ENCODE results near the gene LMO3.
"Not testable (repeated sequence)": the region's sequence is repeated elsewhere in the genome, so short reads cannot be mapped to it uniquely, and the experiment has no call there.

DNA sequence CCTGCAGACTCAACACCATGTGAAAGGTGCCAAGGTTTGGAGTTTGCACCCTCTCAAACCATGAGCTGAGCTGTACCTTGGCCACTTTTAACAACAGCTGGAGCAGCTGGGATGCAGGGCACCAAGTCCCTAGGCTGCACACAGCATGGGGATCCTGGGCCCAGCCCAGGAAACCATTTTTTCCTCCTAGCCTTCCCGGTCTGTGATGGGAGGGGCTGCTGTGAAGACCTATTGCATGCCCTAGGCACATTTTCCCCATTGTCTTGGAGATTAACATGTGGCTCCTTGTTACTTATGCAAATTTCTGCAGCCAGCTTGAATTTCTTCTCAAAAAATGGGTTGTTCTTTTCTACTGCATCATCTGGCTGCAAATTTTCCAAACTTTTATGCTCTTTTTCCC, 68.3 kb downstream of the LMO3 start:
- TF ChIP-seq, protein P1, sequence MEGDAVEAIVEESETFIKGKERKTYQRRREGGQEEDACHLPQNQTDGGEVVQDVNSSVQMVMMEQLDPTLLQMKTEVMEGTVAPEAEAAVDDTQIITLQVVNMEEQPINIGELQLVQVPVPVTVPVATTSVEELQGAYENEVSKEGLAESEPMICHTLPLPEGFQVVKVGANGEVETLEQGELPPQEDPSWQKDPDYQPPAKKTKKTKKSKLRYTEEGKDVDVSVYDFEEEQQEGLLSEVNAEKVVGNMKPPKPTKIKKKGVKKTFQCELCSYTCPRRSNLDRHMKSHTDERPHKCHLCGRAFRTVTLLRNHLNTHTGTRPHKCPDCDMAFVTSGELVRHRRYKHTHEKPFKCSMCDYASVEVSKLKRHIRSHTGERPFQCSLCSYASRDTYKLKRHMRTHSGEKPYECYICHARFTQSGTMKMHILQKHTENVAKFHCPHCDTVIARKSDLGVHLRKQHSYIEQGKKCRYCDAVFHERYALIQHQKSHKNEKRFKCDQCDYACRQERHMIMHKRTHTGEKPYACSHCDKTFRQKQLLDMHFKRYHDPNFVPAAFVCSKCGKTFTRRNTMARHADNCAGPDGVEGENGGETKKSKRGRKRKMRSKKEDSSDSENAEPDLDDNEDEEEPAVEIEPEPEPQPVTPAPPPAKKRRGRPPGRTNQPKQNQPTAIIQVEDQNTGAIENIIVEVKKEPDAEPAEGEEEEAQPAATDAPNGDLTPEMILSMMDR (IDR thresholded peaks at IDR 0.05), result not testable (repeated sequence)
- TF ChIP-seq, protein P2, sequence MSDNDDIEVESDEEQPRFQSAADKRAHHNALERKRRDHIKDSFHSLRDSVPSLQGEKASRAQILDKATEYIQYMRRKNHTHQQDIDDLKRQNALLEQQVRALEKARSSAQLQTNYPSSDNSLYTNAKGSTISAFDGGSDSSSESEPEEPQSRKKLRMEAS (IDR thresholded peaks at IDR 0.05), result not testable (repeated sequence)
- not testable (repeated sequence) for TF ChIP-seq POLR2A (IDR thresholded peaks at IDR 0.05; ENCODE audit: low read length); RFX5 (IDR thresholded peaks at IDR 0.05); ZNF302 (CRISPR knock-in tag; IDR thresholded peaks at IDR 0.05); JUN (IDR thresholded peaks at IDR 0.05); MAFK (IDR thresholded peaks at IDR 0.05; ENCODE audit: partially characterized antibody); HES2 (IDR thresholded peaks at IDR 0.05); CEBPB (IDR thresholded peaks at IDR 0.05); ELK1 (IDR thresholded peaks at IDR 0.05; ENCODE audit: low read depth, low read length); BHLHE40 (IDR thresholded peaks at IDR 0.05; ENCODE audit: low read depth, low read length)
- TF ChIP-seq, protein P3, sequence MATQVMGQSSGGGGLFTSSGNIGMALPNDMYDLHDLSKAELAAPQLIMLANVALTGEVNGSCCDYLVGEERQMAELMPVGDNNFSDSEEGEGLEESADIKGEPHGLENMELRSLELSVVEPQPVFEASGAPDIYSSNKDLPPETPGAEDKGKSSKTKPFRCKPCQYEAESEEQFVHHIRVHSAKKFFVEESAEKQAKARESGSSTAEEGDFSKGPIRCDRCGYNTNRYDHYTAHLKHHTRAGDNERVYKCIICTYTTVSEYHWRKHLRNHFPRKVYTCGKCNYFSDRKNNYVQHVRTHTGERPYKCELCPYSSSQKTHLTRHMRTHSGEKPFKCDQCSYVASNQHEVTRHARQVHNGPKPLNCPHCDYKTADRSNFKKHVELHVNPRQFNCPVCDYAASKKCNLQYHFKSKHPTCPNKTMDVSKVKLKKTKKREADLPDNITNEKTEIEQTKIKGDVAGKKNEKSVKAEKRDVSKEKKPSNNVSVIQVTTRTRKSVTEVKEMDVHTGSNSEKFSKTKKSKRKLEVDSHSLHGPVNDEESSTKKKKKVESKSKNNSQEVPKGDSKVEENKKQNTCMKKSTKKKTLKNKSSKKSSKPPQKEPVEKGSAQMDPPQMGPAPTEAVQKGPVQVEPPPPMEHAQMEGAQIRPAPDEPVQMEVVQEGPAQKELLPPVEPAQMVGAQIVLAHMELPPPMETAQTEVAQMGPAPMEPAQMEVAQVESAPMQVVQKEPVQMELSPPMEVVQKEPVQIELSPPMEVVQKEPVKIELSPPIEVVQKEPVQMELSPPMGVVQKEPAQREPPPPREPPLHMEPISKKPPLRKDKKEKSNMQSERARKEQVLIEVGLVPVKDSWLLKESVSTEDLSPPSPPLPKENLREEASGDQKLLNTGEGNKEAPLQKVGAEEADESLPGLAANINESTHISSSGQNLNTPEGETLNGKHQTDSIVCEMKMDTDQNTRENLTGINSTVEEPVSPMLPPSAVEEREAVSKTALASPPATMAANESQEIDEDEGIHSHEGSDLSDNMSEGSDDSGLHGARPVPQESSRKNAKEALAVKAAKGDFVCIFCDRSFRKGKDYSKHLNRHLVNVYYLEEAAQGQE (IDR thresholded peaks at IDR 0.05), result not testable (repeated sequence)

Data from A549 (cell line).